B cell (primary cell): ENCODE data around the gene COL4A6.

Source experiments
- EZH2 ChIP-seq: IDR thresholded peaks from 2 replicates; pipeline ENCODE4 v1.6.1; 2012; ENCODE audit warnings: borderline replicate concordance, low read depth, mild to moderate bottlenecking, moderate library complexity, low read length; ENCODE audit not compliant: insufficient read depth, poor library complexity, severe bottlenecking
- TF ChIP-seq, protein P1 (sequence below): fragments of 200-600 bp; IDR thresholded peaks from one replicate; pipeline ENCODE4 v1.8.0; 2022; ENCODE audit warnings: antibody characterized with exemption, mild to moderate bottlenecking

DNA sequence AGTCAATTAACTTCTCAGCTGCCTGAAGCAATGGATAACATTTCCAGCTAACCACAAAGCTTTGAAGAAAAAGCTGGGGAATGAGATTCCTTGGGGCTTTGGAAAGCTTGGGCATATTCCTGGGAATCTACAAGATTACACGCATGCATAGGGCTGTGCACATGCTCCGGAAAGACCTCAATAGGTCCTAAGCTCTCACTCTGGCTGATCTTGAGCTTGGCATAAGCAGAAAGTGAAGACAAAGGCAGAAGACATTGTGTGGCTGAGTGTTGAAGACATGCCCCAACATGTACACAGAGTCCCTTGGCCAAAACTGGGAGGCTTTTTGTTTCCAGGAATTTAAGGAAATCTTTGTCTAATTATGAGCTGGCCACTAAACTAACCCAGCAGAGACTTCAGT lies 315.5 kb downstream of the COL4A6 start:
- TF ChIP-seq, protein P1, sequence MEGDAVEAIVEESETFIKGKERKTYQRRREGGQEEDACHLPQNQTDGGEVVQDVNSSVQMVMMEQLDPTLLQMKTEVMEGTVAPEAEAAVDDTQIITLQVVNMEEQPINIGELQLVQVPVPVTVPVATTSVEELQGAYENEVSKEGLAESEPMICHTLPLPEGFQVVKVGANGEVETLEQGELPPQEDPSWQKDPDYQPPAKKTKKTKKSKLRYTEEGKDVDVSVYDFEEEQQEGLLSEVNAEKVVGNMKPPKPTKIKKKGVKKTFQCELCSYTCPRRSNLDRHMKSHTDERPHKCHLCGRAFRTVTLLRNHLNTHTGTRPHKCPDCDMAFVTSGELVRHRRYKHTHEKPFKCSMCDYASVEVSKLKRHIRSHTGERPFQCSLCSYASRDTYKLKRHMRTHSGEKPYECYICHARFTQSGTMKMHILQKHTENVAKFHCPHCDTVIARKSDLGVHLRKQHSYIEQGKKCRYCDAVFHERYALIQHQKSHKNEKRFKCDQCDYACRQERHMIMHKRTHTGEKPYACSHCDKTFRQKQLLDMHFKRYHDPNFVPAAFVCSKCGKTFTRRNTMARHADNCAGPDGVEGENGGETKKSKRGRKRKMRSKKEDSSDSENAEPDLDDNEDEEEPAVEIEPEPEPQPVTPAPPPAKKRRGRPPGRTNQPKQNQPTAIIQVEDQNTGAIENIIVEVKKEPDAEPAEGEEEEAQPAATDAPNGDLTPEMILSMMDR: no peak
- no peak for TF ChIP-seq EZH2
